Liver (tissue), 9 donors: ENCODE results near the gene HOXA3. TPM values are rescaled to one million over a fixed set of nuclear protein-coding genes. Genes with fewer than 3 reads are reported as not detected.

ENCODE experiments used
- DNase-seq: peaks from one replicate; pipeline ENCODE4 v3.0.0-alpha.2; 2017; ENCODE audit warnings: low spot score
- H3K27ac ChIP-seq, 2 donors: one replicate each; pipeline ENCODE4 v1.7.0; 2013; ENCODE audit warnings: inconsistent platforms in 2 of 2, low read length in 2 of 2, control low read depth in 1 of 2, low read depth in 1 of 2, mild to moderate bottlenecking in 1 of 2
- H3K27me3 ChIP-seq, 4 donors: one replicate each; pipeline versions ENCODE4 v1.6.1 to v1.7.0; 2013; ENCODE audit warnings: low read length in 3 of 4, inconsistent platforms in 1 of 4, mild to moderate bottlenecking in 1 of 4, moderate library complexity in 1 of 4; ENCODE audit not compliant: control insufficient read depth in 4 of 4, insufficient read depth in 4 of 4
- H3K36me3 ChIP-seq, 4 donors: one replicate each; pipeline versions ENCODE4 v1.6.1 to v1.7.0; 2013; ENCODE audit warnings: low read length in 3 of 4, mild to moderate bottlenecking in 3 of 4, low read depth in 1 of 4, moderate library complexity in 1 of 4; ENCODE audit not compliant: control insufficient read depth in 4 of 4, insufficient read depth in 3 of 4
- H3K4me1 ChIP-seq, 4 donors: one replicate each; pipeline versions ENCODE4 v1.6.1 to v1.7.0; 2013; ENCODE audit warnings: low read length in 3 of 4, mild to moderate bottlenecking in 3 of 4, moderate library complexity in 1 of 4; ENCODE audit not compliant: control insufficient read depth in 4 of 4, insufficient read depth in 4 of 4
- H3K4me3 ChIP-seq, 3 donors: one replicate each; pipeline versions ENCODE4 v1.6.1 to v1.7.0; 2013; ENCODE audit warnings: low read length in 3 of 3, control low read depth in 1 of 3, low read depth in 1 of 3, mild to moderate bottlenecking in 1 of 3
- H3K9ac ChIP-seq, 2 donors: one replicate each; pipeline ENCODE4 v1.7.0; 2013; ENCODE audit warnings: low read length in 2 of 2, mild to moderate bottlenecking in 2 of 2, moderate library complexity in 2 of 2, control low read depth in 1 of 2, low read depth in 1 of 2
- H3K9me3 ChIP-seq, 4 donors: one replicate each; pipeline versions ENCODE4 v1.6.1 to v1.7.0; 2013; ENCODE audit warnings: low read length in 3 of 4; ENCODE audit not compliant: control insufficient read depth in 4 of 4
- ATF3 ChIP-seq: IDR thresholded peaks from 2 replicates; pipeline ENCODE4 v1.6.1; 2016; ENCODE audit warnings: antibody characterized with exemption
- CTCF ChIP-seq: fragments of 150-350 bp; IDR thresholded peaks from 2 replicates; pipeline ENCODE4 v1.5.1; 2017; ENCODE audit warnings: improper control_type of control experiment, low read depth, low read length; ENCODE audit not compliant: missing input control
- EGR1 ChIP-seq, 2 donors: IDR thresholded peaks; 2 replicates each; pipeline ENCODE4 v1.6.1; 2016 to 2018; ENCODE audit warnings: antibody characterized with exemption in 2 of 2, low read depth in 2 of 2
- FOXA1 ChIP-seq: IDR thresholded peaks from 2 replicates; pipeline ENCODE4 v1.6.1; 2016; ENCODE audit warnings: antibody characterized with exemption
- FOXA2 ChIP-seq: IDR thresholded peaks from 2 replicates; pipeline ENCODE4 v1.6.1; 2016; ENCODE audit warnings: antibody characterized with exemption
- GABPA ChIP-seq, 2 donors: IDR thresholded peaks in 1 of 2; conservative IDR thresholded peaks in 1 of 2; 2 replicates each; pipeline ENCODE4 v1.6.1; 2016; ENCODE audit warnings: antibody characterized with exemption in 2 of 2, mild to moderate bottlenecking in 1 of 2, moderate library complexity in 1 of 2
- JUND ChIP-seq, 2 donors: IDR thresholded peaks; 2 replicates each; pipeline ENCODE4 v1.6.1; 2016; ENCODE audit warnings: antibody characterized with exemption in 2 of 2
- MAX ChIP-seq: IDR thresholded peaks from 2 replicates; pipeline ENCODE4 v1.6.1; 2016; ENCODE audit warnings: antibody characterized with exemption
- NR2F2 ChIP-seq: IDR thresholded peaks from 2 replicates; pipeline ENCODE4 v1.6.1; 2016; ENCODE audit warnings: antibody characterized with exemption
- REST ChIP-seq: IDR thresholded peaks from 2 replicates; pipeline ENCODE4 v1.6.1; 2016; ENCODE audit warnings: antibody characterized with exemption, mild to moderate bottlenecking
- RXRA ChIP-seq, 2 donors: IDR thresholded peaks; 2 replicates each; pipeline ENCODE4 v1.6.1; 2017 to 2018; ENCODE audit warnings: antibody characterized with exemption in 2 of 2, mild to moderate bottlenecking in 1 of 2
- SP1 ChIP-seq: IDR thresholded peaks from 2 replicates; pipeline ENCODE4 v1.6.1; 2018; ENCODE audit warnings: antibody characterized with exemption, mild to moderate bottlenecking
- TAF1 ChIP-seq: conservative IDR thresholded peaks from 2 replicates; pipeline ENCODE4 v1.6.1; 2016; ENCODE audit warnings: antibody characterized with exemption, mild to moderate bottlenecking
- YY1 ChIP-seq: IDR thresholded peaks from 2 replicates; pipeline ENCODE4 v1.6.1; 2016; ENCODE audit warnings: antibody characterized with exemption, mild to moderate bottlenecking
- WGBS: extraction: QIAGEN DNeasy Blood & Tissue Kit; methylation state at CpG from one replicate; pipeline ENCODE4 v1.1.7; 2013; 5-methylcytosine and 5-hydroxymethylcytosine counted together
- polyA plus RNA-seq, 2 donors: library from polyadenylated mRNA; stranded (reverse) in 1 of 2; unstranded in 1 of 2; fragments of 200-250 nt in 1 of 2; fragments of >200 nt in 1 of 2; fragmentation: Nextera tagmentation in 1 of 2; extraction: Ambion mirVana in 1 of 2; gene quantifications; one replicate each; pipeline versions ENCODE4 v1.2.1 to v1.2.3, GENCODE V29; 2013 to 2015
- total RNA-seq, 2 donors: library from RNA; depleted of rRNA; stranded (reverse); fragments of >200 nt; gene quantifications; one replicate each; pipeline ENCODE4 v1.2.3, GENCODE V29; 2014
- donor health status: healthy.
- donor health status: healthy.
- donor health status: healthy.
- donor health status: healthy.
- donor health status: healthy.

HOXA3 gene
- total and polyA plus RNA-seq, 4 donors: 0.11 to 0.28 (median 0.20) TPM

GRCh38 chr7:27181795-27182275 lies 29.5 kb upstream of the HOXA3 start:
- no peak overlapping the region for H3K27ac ChIP-seq
- WGBS: 40% methylated on average over 4 of the region's 4 CpGs
- H3K27me3 ChIP-seq: peaks cover 17 to 61% (median 25%) of the 10 kb centered on the region in 4 donors
- no peak overlapping the region for H3K4me3 ChIP-seq
- H3K36me3 ChIP-seq: no peaks in the 10 kb centered on the region
- TF ChIP-seq NR2F2 (no peak), EGR1 (IDR thresholded peaks at IDR 0.05; ENCODE audit: low read depth in 2 of 2) (no peak), MAX (no peak), JUND (IDR thresholded peaks at IDR 0.05) (no peak), SP1 (no peak), REST (no peak), FOXA2 (no peak), RXRA (IDR thresholded peaks at IDR 0.05) (no peak), FOXA1 (no peak), YY1 (no peak)
- H3K9me3 ChIP-seq: peaks cover 0 to 4% (median 0%) of the 10 kb centered on the region in 4 donors
- no peak overlapping the region for H3K9ac ChIP-seq
- peaks cover 2 to 24% (median 14%) of the 10 kb centered on the region in 4 donors for H3K4me1 ChIP-seq
- DNase-seq: no peak

GRCh38 chr7:27180431-27181420 lies 28.3 kb upstream of the HOXA3 start:
- Histone ChIP-seq H3K36me3 (no peaks in the 10 kb centered on the region), H3K4me1 (peaks cover 2 to 24% (median 14%) of the 10 kb centered on the region in 4 donors), H3K27me3 (peaks cover 18 to 68% (median 25%) of the 10 kb centered on the region in 4 donors), H3K9ac (no peak overlapping the region), H3K4me3 (no peak overlapping the region), H3K9me3 (peaks cover 0 to 4% (median 0%) of the 10 kb centered on the region in 4 donors), H3K27ac (no peak overlapping the region)
- TF ChIP-seq YY1 (no peak), TAF1 (no peak), JUND (IDR thresholded peaks at IDR 0.05) (no peak), FOXA1 (no peak), MAX (no peak), CTCF (no peak), ATF3 (no peak), GABPA (IDR thresholded peaks at IDR 0.05 in 1 of 2, conservative IDR thresholded peaks at IDR 0.05 in 1 of 2) (no peak), REST (no peak)
- DNase-seq: no peak
- WGBS: 37% methylated on average over 12 of the region's 12 CpGs
